Right lobe of liver (tissue), 6 donors: ENCODE data around the gene GRIK2. TPM values are rescaled to one million over a fixed set of nuclear protein-coding genes. Genes with fewer than 3 reads are reported as not detected.

ENCODE experiments used
- ATAC-seq, 4 donors: fragments of 200-7000 bp; cut with Tn5 transposase; one replicate each; pipeline ENCODE4 v1.9.1; 2020; ENCODE audit warnings: mild to moderate bottlenecking in 4 of 4, moderate library complexity in 4 of 4
- DNase-seq, 3 donors: peaks; one replicate each; pipeline ENCODE4 v3.0.0-alpha.2; 2020
- H3K27ac ChIP-seq, 3 donors: fragments of 200-600 bp; one replicate each; pipeline ENCODE4 v1.8.0; 2022
- H3K27me3 ChIP-seq, 2 donors: fragments of 200-600 bp; one replicate each; pipeline ENCODE4 v1.8.0; 2022
- H3K36me3 ChIP-seq, 4 donors: fragments of 200-600 bp; sonication (generic) in 1 of 4; one replicate each; pipeline versions ENCODE4 v1.5.1 to v1.8.0; 2017 to 2022; ENCODE audit warnings: control low read depth in 1 of 4
- H3K4me1 ChIP-seq, 4 donors: fragments of 200-600 bp; sonication (generic) in 1 of 4; one replicate each; pipeline versions ENCODE4 v1.5.1 to v1.8.0; 2017 to 2022; ENCODE audit warnings: control low read depth in 1 of 4
- H3K4me3 ChIP-seq, 3 donors: fragments of 200-600 bp; one replicate each; pipeline ENCODE4 v1.8.0; 2022
- H3K9me3 ChIP-seq, 4 donors: fragments of 200-600 bp; sonication (generic) in 1 of 4; one replicate each; pipeline versions ENCODE4 v1.5.1 to v1.8.0; 2017 to 2022; ENCODE audit warnings: control low read depth in 1 of 4
- POLR2A ChIP-seq: fragments of 450-650 bp; IDR thresholded peaks from one replicate; pipeline ENCODE4 v1.6.1; 2017; ENCODE audit warnings: antibody characterized with exemption, mild to moderate bottlenecking
- WGBS: methylation state at CpG from one replicate; pipeline ENCODE4 v1.1.6; 2018; ENCODE audit warnings: low coverage, low lambda C conversion rate; ENCODE audit not compliant: insufficient coverage; ENCODE audit errors: missing lambda C conversion rate; 5-methylcytosine and 5-hydroxymethylcytosine counted together
- intact Hi-C, 2 donors: fragments of 100-400 bp; cut with DNase I; formaldehyde crosslinking; loops; one replicate each; pipeline versions ENCODE4 v1.11.2 to v1.14.1; 2022
- total RNA-seq, 6 experiments: library from RNA; depleted of rRNA in 2 of 6; stranded (reverse); fragments of >200 nt in 2 of 6; fragmentation: NEBNext Ultra II Directional in 3 of 6; extraction: Animal tissue kit (Norgen Biotek cat#: 25700) in 3 of 6; gene quantifications; one replicate each; pipeline versions ENCODE4 v1.1.0 to v1.2.4, GENCODE V29; 2016 to 2023
- TF ChIP-seq, protein P1 (sequence below), 4 donors: fragments of 200-600 bp in 3 of 4; fragments of 450-650 bp in 1 of 4; IDR thresholded peaks; one replicate each; pipeline versions ENCODE4 v1.5.1 to v1.8.0; 2016 to 2022; ENCODE audit warnings: antibody characterized with exemption in 4 of 4, mild to moderate bottlenecking in 2 of 4
- donor health status: DM: no; HTN: yes; CAD: no.
- donor health status: DM: no; HTN: no; CAD: no.
- donor health status: DM: no; HTN: no; CAD: no.
- donor health status: DM: no; HTN: yes; CAD: no.
- donor health status: DM: no; HTN: yes; CAD: no.

Gene GRIK2
- total RNA-seq, 6 experiments from 2014 or later = 0.04 to 0.24 (median 0.09) TPM; not detected in 3

DNA sequence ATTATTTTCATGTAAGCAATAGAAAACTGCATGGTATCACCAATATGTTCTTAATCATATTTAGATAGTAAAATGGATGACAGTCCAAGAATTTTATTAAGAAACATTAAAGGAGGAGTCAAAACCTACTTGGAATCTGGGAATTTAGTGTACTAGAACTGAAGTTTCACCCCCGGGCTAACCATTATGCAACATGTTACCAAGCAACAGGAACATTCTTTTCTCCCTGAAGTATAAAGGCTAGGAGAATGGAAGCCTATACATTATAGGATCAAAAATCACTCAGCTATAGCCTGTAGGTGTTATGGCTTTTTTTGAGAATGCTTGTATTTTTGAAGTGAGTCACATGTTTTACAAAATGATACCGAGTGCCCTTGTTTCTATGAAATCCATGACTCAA, 538.3 kb downstream of the GRIK2 start:
- WGBS = 68% methylated on average over 2 of the region's 2 CpGs
- TF ChIP-seq, protein P1, sequence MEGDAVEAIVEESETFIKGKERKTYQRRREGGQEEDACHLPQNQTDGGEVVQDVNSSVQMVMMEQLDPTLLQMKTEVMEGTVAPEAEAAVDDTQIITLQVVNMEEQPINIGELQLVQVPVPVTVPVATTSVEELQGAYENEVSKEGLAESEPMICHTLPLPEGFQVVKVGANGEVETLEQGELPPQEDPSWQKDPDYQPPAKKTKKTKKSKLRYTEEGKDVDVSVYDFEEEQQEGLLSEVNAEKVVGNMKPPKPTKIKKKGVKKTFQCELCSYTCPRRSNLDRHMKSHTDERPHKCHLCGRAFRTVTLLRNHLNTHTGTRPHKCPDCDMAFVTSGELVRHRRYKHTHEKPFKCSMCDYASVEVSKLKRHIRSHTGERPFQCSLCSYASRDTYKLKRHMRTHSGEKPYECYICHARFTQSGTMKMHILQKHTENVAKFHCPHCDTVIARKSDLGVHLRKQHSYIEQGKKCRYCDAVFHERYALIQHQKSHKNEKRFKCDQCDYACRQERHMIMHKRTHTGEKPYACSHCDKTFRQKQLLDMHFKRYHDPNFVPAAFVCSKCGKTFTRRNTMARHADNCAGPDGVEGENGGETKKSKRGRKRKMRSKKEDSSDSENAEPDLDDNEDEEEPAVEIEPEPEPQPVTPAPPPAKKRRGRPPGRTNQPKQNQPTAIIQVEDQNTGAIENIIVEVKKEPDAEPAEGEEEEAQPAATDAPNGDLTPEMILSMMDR (IDR thresholded peaks at IDR 0.05) = no peak
- TF ChIP-seq POLR2A = no peak
- DNase-seq (no peak), ATAC-seq (no peak)
- Histone ChIP-seq H3K4me3 (no peak overlapping the region), H3K9me3 (no peaks in the 10 kb centered on the region), H3K4me1 (no peaks in the 10 kb centered on the region), H3K27me3 (no peaks in the 10 kb centered on the region), H3K27ac (no peak overlapping the region), H3K36me3 (no peaks in the 10 kb centered on the region)
- intact Hi-C loops = no loop called here

DNA sequence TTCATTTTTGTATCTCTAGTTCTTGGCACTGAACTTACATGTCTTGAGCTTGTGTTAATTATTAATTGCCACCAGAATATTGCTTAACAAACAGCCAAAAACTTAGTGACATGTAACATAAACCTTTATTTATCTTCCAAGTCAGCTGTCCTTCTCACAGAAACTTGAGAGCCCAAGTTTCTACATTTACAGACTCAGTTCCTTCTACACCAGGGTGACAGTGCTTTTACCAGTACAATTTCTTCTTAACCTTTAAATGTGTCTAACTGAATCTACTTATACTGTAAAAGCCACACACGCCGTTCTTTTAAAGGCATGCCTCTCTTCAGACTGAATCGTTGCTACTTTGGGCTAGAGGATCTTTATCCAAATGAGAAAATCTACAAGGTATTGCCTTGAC, 539.2 kb downstream of the GRIK2 start:
- no peaks in the 10 kb centered on the region for H3K36me3 ChIP-seq
- intact Hi-C loops = no loop called here
- no peak for TF ChIP-seq POLR2A
- TF ChIP-seq, protein P1 (IDR thresholded peaks at IDR 0.05) = no peak
- H3K27ac ChIP-seq = no peak overlapping the region
- no peak for DNase-seq
- WGBS = 82% methylated on average over 3 of the region's 3 CpGs
- no peak overlapping the region for H3K4me3 ChIP-seq
- no peaks in the 10 kb centered on the region for H3K4me1 ChIP-seq
- no peak for ATAC-seq
- no peaks in the 10 kb centered on the region for H3K9me3 ChIP-seq
- no peaks in the 10 kb centered on the region for H3K27me3 ChIP-seq

DNA sequence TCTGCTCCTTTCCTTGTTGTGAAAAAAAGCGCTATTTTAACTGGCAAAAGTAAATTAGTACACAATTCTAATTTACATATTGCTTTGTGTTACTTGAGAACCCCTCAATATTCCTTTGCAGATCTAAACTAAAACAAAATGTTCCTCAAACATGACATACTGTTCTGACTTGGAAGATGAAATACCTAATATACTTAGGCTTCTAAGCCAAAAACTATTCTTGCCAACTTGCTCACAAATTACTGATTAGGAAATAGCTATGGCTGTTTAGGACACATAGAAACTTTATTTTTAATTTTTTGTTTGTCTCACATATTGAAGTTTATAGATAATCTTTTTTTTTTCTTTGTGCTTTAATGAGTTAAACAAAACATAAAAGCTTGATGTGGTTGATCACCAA, 542.2 kb downstream of the GRIK2 start:
- intact Hi-C loops = no loop called here
- 57% methylated on average over 1 of the region's 1 CpG for WGBS
- Histone ChIP-seq H3K36me3 (no peaks in the 10 kb centered on the region), H3K27me3 (no peaks in the 10 kb centered on the region), H3K4me3 (no peak overlapping the region), H3K4me1 (no peaks in the 10 kb centered on the region), H3K9me3 (no peaks in the 10 kb centered on the region), H3K27ac (no peak overlapping the region)
- TF ChIP-seq, protein P1 (IDR thresholded peaks at IDR 0.05) = no peak
- TF ChIP-seq POLR2A = no peak
- ATAC-seq (no peak), DNase-seq (no peak)

DNA sequence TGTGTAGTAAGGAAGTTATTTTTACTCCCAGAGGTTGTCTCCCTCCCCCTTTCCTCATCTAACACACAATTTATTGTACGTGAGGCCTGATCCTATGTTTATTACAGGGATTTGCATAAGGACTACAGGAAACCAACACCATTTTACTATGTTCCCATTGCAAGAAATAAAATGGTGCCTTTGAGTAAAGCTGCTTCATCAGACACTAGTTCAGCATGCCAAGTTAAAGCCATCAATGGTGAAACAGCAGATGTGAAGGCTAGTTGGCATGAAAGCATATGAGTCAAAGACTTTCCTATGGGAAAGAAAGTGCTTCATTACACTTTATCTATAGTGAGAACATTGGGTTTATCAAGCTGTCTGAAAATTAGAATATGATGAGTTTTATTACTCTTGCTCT, 543.0 kb downstream of the GRIK2 start:
- no peaks in the 10 kb centered on the region for H3K4me1 ChIP-seq
- no peak overlapping the region for H3K27ac ChIP-seq
- no peaks in the 10 kb centered on the region for H3K9me3 ChIP-seq
- no peaks in the 10 kb centered on the region for H3K36me3 ChIP-seq
- H3K27me3 ChIP-seq = no peaks in the 10 kb centered on the region
- intact Hi-C loops = no loop called here
- DNase-seq (no peak), ATAC-seq (no peak)
- TF ChIP-seq POLR2A = no peak
- TF ChIP-seq, protein P1 (IDR thresholded peaks at IDR 0.05) = no peak
- WGBS = 57% methylated on average over 1 of the region's 1 CpG
- H3K4me3 ChIP-seq = no peak overlapping the region

DNA sequence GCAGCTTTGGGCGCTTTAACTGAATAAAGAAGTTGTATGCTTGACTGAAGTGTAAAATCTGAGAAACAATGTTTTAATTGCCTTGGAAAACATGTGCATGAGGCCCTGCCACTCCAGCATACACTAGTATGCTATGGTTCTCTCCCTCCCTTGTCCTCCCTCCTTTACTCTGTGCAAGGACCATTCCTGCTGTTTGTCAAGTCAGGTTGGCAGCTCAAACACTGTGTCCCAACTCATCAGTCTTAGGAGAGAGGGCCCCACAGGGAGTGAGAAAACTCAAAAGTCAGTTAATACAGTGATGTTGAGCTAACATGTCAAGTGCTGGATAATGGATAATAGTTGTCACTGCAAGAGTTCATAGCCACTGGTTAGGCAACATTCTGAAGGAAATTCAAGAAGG, 543.6 kb downstream of the GRIK2 start:
- no peak for TF ChIP-seq POLR2A
- TF ChIP-seq, protein P1 (IDR thresholded peaks at IDR 0.05) = no peak
- no peaks in the 10 kb centered on the region for H3K27me3 ChIP-seq
- WGBS = 67% methylated on average over 1 of the region's 1 CpG
- DNase-seq = no peak
- H3K36me3 ChIP-seq = no peaks in the 10 kb centered on the region
- no peaks in the 10 kb centered on the region for H3K4me1 ChIP-seq
- no peak for ATAC-seq
- intact Hi-C loops = no loop called here
- H3K9me3 ChIP-seq = no peaks in the 10 kb centered on the region
- H3K4me3 ChIP-seq = no peak overlapping the region
- H3K27ac ChIP-seq = no peak overlapping the region
